SU-DHL-6 (cell line): ENCODE results near the gene ARAP1.

ENCODE experiments used
- CTCF ChIP-seq: fragments of 200-600 bp; sonication (generic); IDR thresholded peaks from one replicate; pipeline ENCODE4 v1.5.1; 2017; ENCODE audit warnings: antibody characterized with exemption, mild to moderate bottlenecking, low read length, moderate library complexity; ENCODE audit not compliant: insufficient read depth, poor library complexity, severe bottlenecking
- EZH2phosphoT487 ChIP-seq: fragments of 200-600 bp; sonication (generic), shearing (Covaris generic); conservative IDR thresholded peaks from 2 replicates; pipeline ENCODE4 v1.6.1; 2018; ENCODE audit warnings: mild to moderate bottlenecking, antibody characterized with exemption, low read length, moderate library complexity, mixed read lengths

- TF ChIP-seq CTCF (no peak), EZH2phosphoT487 (no peak)
These were observed 19.3 kb upstream of the ARAP1 start for GRCh38 chr11:72771507-72771906.
